Nephron (organoid): Measurements from ENCODE around the gene RNASE13.

Source experiments
- H3K27ac Mint-ChIP-seq, 3 experiments: 2 replicates each; pipeline ENCODE4 v1.8.0; 2020; ENCODE audit warnings: mixed read lengths in 3 of 3, mild to moderate bottlenecking in 2 of 3, moderate library complexity in 1 of 3
- H3K27me3 Mint-ChIP-seq: 2 replicates; pipeline ENCODE4 v1.8.0; 2021; ENCODE audit warnings: low read depth, mild to moderate bottlenecking, moderate library complexity, mixed read lengths
- H3K36me3 Mint-ChIP-seq: 2 replicates; pipeline ENCODE4 v1.8.0; 2020; ENCODE audit warnings: low read depth, mixed read lengths
- H3K4me1 Mint-ChIP-seq: 2 replicates; pipeline ENCODE4 v1.8.0; 2020; ENCODE audit warnings: mixed read lengths
- H3K4me3 Mint-ChIP-seq, 3 experiments: 2 replicates each; pipeline ENCODE4 v1.8.0; 2020; ENCODE audit warnings: mild to moderate bottlenecking in 3 of 3, mixed read lengths in 3 of 3, moderate library complexity in 2 of 3
- H3K9me3 Mint-ChIP-seq: 2 replicates; pipeline ENCODE4 v1.8.0; 2020; ENCODE audit warnings: mixed read lengths
- TF ChIP-seq, protein P1 (sequence below), 3 experiments: fragments of 200-600 bp; sonication (generic); IDR thresholded peaks; one replicate each; pipeline ENCODE4 v1.5.0; 2021; ENCODE audit warnings: antibody characterized with exemption in 3 of 3; ENCODE audit not compliant: unreplicated experiment in 3 of 3

RNASE13 gene, protein sequence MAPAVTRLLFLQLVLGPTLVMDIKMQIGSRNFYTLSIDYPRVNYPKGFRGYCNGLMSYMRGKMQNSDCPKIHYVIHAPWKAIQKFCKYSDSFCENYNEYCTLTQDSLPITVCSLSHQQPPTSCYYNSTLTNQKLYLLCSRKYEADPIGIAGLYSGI

DNA sequence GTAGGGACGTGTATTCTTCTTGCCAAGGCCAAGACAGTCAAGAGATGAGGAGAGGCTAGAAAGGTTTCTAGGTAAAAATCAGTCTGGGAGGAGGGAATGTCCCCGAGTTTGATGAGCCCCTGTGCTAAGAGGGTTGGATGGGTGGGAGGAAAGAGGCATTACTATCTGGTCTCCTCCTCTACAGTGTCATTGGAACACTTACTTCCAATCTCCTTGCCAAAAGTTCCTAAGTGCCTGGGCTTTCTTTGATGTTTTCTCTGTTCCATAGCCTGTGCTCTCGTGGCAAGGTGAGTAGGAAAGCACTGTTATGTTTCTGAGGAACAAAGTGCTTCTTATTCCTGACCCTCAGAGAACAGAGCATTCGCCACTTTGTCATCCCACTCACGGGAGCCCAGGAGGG, at the start of gene RNASE13:
Gene RNASE13, minus strand, starts transcription at position 101 of the 400 bp plus-strand sequence. CDS start 519 bp downstream, outside the sequence.
- H3K36me3 Mint-ChIP-seq = no peaks in the 10 kb centered on the region
- H3K27ac Mint-ChIP-seq = no peak within 1 kb of the TSS
- peaks cover 50% of the 10 kb centered on the region for H3K4me1 Mint-ChIP-seq
- no peaks in the 10 kb centered on the region for H3K9me3 Mint-ChIP-seq
- TF ChIP-seq, protein P1, sequence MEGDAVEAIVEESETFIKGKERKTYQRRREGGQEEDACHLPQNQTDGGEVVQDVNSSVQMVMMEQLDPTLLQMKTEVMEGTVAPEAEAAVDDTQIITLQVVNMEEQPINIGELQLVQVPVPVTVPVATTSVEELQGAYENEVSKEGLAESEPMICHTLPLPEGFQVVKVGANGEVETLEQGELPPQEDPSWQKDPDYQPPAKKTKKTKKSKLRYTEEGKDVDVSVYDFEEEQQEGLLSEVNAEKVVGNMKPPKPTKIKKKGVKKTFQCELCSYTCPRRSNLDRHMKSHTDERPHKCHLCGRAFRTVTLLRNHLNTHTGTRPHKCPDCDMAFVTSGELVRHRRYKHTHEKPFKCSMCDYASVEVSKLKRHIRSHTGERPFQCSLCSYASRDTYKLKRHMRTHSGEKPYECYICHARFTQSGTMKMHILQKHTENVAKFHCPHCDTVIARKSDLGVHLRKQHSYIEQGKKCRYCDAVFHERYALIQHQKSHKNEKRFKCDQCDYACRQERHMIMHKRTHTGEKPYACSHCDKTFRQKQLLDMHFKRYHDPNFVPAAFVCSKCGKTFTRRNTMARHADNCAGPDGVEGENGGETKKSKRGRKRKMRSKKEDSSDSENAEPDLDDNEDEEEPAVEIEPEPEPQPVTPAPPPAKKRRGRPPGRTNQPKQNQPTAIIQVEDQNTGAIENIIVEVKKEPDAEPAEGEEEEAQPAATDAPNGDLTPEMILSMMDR (IDR thresholded peaks at IDR 0.05; ENCODE audit: unreplicated experiment in 3 of 3) = no peak
- no peak within 1 kb of the TSS for H3K4me3 Mint-ChIP-seq
- H3K27me3 Mint-ChIP-seq = peaks cover 7% of the 10 kb centered on the region

DNA sequence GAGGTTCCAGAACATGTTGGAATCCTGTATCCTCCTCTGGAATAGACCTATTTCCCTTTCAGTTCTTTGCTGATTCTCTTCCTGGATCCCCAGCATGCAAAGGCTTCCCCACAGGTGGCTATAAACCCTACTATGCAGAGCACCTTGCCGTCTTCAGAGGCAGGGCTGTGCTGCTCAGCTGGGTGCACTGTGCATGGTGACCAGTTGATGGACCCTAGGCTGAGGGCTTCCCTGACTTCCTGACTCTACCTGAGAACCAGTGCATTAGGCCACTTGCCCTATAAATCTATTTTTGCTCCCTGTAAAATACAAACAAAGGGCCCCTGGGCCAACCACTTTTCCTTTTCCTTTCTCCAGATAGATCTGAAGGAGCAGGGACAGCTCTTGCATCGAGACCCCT, 49.8 kb upstream of the RNASE13 start:
- TF ChIP-seq, protein P1 (IDR thresholded peaks at IDR 0.05; ENCODE audit: unreplicated experiment in 3 of 3) = no peak
- Mint-ChIP-seq H3K4me3 (no peak overlapping the region), H3K27me3 (no peaks in the 10 kb centered on the region), H3K4me1 (peaks cover 5% of the 10 kb centered on the region), H3K9me3 (no peaks in the 10 kb centered on the region), H3K27ac (no peak overlapping the region), H3K36me3 (peaks cover 78% of the 10 kb centered on the region)

DNA sequence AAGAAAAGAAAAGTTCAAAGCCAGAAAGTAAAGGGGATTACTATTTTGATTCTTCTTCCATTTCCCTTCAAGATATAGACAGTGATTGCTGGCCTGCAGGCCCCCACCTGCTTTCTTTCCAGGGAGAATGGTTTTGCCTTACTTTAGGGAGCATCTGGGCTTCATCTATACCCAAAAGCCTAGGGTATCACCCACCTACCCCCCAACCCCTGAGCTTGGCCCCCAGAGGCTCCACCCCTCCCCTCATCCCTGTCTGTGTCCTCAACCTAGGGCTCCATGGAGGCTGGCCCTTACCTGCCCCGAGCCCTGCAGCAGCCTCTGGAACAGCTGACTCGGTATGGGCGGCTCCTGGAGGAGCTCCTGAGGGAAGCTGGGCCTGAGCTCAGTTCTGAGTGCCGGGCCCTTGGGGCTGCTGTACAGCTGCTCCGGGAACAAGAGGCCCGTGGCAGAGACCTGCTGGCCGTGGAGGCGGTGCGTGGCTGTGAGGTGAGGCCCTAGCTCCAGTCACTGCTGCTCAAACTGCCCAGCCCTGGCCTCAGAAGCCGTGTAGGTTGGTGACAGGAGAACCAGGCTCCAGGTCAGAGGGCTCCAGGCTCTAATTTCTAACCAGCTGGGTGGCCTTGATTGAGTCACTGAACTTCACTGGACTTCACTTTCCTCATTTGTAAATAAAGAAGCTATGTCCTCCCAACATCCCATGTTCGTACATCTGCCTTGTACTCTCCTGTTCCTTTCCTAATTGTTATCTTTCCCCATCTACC, 49.1 kb upstream of the RNASE13 start:
- H3K9me3 Mint-ChIP-seq = no peaks in the 10 kb centered on the region
- H3K4me3 Mint-ChIP-seq = no peak overlapping the region
- peaks cover 5% of the 10 kb centered on the region for H3K4me1 Mint-ChIP-seq
- H3K36me3 Mint-ChIP-seq = peaks cover 78% of the 10 kb centered on the region
- TF ChIP-seq, protein P1 (IDR thresholded peaks at IDR 0.05; ENCODE audit: unreplicated experiment in 3 of 3) = no peak
- no peak overlapping the region for H3K27ac Mint-ChIP-seq
- H3K27me3 Mint-ChIP-seq = no peaks in the 10 kb centered on the region

DNA sequence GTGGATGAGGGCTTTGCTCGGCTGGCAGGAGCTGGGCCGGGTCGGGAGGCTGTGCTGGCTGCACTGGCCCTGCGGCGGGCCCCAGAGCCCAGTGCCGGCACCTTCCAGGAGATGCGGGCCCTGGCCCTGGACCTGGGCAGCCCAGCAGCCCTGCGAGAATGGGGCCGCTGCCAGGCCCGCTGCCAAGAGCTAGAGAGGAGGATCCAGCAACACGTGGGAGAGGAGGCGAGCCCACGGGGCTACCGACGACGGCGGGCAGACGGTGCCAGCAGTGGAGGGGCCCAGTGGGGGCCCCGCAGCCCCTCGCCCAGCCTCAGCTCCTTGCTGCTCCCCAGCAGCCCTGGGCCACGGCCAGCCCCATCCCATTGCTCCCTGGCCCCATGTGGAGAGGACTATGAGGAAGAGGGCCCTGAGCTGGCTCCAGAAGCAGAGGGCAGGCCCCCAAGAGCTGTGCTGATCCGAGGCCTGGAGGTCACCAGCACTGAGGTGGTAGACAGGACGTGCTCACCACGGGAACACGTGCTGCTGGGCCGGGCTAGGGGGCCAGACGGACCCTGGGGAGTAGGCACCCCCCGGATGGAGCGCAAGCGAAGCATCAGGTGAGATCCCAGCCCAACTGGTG, 47.0 kb upstream of the RNASE13 start:
- Mint-ChIP-seq H3K9me3 (no peaks in the 10 kb centered on the region), H3K4me3 (no peak overlapping the region), H3K27ac (no peak overlapping the region), H3K4me1 (peaks cover 3% of the 10 kb centered on the region), H3K36me3 (peaks cover 78% of the 10 kb centered on the region), H3K27me3 (no peaks in the 10 kb centered on the region)
- TF ChIP-seq, protein P1 (IDR thresholded peaks at IDR 0.05; ENCODE audit: unreplicated experiment in 3 of 3) = no peak

DNA sequence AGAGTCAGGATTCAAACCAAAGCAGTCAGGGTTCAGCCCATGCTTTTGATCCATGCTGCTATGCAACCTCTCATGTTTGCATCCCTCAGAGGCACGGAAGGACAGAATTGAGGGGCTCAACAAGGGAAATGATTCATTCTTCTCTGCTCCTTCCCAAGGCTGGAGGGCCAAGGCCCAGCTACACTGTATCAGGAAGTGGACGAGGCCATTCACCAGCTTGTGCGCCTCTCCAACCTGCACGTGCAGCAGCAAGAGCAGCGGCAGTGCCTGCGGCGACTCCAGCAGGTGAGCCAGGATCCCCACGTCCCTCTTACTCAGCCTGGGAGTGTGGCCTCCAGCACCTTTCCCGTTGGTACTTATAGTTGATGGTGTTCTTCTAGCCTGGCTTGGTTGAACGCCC, 44.1 kb upstream of the RNASE13 start:
- Mint-ChIP-seq H3K27ac (no peak overlapping the region), H3K4me1 (peaks cover 7% of the 10 kb centered on the region), H3K4me3 (no peak overlapping the region), H3K36me3 (peaks cover 78% of the 10 kb centered on the region), H3K9me3 (no peaks in the 10 kb centered on the region), H3K27me3 (no peaks in the 10 kb centered on the region)
- TF ChIP-seq, protein P1 (IDR thresholded peaks at IDR 0.05; ENCODE audit: unreplicated experiment in 3 of 3) = no peak
